Hepatocyte (in vitro differentiated cells): ENCODE measurements around the gene COMMD2.

Experiments used
- EZH2 ChIP-seq: fragments of 200-600 bp; sonication (generic); IDR thresholded peaks from 2 replicates; pipeline ENCODE4 v1.6.1; 2016; ENCODE audit warnings: antibody characterized with exemption, mild to moderate bottlenecking, borderline replicate concordance
- EZH2phosphoT487 ChIP-seq: fragments of 200-600 bp; sonication (generic); IDR thresholded peaks from one replicate; pipeline ENCODE4 v1.6.1; 2018; ENCODE audit warnings: antibody characterized with exemption, mild to moderate bottlenecking, low read depth, moderate library complexity; ENCODE audit not compliant: unreplicated experiment, severe bottlenecking
- TF ChIP-seq, protein P1 (sequence below): fragments of 200-600 bp; sonication (generic); IDR thresholded peaks from 2 replicates; pipeline ENCODE4 v1.5.1; 2016; ENCODE audit warnings: antibody characterized with exemption, mild to moderate bottlenecking; ENCODE audit not compliant: poor library complexity

DNA sequence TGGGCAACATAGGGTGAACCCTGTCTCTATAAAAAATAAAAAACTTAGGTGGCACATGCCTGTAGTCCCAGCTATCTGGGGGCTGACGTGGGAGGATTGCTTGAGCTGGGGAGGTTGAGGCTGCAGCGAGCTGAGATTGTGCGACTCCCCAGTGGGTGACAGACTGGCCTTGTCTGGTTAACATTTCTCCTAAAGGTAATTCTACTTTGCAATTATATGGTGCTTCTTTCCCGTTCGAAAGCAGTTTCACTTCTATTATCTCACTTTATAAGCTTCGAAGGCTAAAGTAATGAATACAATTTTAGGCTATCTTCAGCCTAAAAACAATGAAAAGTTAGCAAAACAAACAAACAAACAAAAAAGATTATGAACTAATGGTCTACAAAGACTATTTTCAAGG is 35.3 kb downstream of the COMMD2 start:
- TF ChIP-seq, protein P1, sequence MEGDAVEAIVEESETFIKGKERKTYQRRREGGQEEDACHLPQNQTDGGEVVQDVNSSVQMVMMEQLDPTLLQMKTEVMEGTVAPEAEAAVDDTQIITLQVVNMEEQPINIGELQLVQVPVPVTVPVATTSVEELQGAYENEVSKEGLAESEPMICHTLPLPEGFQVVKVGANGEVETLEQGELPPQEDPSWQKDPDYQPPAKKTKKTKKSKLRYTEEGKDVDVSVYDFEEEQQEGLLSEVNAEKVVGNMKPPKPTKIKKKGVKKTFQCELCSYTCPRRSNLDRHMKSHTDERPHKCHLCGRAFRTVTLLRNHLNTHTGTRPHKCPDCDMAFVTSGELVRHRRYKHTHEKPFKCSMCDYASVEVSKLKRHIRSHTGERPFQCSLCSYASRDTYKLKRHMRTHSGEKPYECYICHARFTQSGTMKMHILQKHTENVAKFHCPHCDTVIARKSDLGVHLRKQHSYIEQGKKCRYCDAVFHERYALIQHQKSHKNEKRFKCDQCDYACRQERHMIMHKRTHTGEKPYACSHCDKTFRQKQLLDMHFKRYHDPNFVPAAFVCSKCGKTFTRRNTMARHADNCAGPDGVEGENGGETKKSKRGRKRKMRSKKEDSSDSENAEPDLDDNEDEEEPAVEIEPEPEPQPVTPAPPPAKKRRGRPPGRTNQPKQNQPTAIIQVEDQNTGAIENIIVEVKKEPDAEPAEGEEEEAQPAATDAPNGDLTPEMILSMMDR: no peak
- TF ChIP-seq EZH2 (no peak), EZH2phosphoT487 (no peak)
